ENCODE measurements around the gene RAD51D.

RAD51D gene

DNA sequence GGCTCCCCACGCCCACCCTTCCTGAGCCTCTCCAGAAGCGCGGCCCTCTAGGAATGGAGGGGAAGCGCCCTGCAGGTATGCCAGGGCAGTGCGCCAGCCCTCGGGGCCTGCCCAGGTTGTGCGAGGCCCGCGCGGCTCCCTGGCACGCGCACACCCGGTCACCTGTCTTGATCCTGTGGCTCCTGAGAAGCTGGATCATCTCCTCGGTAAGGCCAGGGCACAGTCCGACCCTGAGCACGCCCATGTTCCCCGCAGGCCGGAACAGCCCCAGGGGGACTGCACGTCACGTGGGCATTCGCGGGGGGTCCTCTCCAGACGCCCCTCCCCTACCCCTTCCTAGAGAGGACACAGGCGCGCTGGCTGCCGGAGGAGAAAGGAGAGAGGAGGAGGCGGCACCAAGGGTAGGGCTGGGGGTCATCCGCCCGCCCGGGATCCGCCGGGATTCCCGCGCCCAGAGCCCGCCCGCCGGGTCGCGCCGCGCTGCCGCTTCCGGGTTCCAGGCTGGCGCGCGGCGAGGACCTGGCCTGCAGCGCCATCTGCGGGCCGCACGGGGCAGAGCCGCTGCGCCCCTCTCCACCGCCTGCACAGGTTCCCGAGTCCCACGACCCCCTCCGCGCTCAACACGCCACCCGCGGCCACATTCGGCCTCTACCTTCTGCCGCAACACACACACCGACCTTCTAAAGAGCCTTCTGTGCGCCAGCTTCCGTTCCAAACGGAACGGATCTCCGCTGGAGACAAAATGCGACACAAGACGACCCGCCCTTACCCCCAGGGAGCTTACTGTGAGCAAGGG is at the start of gene RAD51D:
TSS of gene RAD51D (minus strand) at position 491 of the 796 bp plus-strand sequence. CDS start at position 244, 247 bp downstream.
- peak within 1 kb of the TSS; percentile 89 for H3K27ac ChIP-seq (ENCODE audit: low read length)
- peak within 1 kb of the TSS; percentile 95 for H2AFZ ChIP-seq (ENCODE audit: low read depth, low read length)

GRCh38 chr17:35167666-35168065 is 48.0 kb upstream of the RAD51D start:
- Histone ChIP-seq H3K27ac (ENCODE audit: low read length) (no peak overlapping the region), H4K20me1 (ENCODE audit: insufficient read depth, low read length) (no peaks in the 10 kb centered on the region), H3K9ac (ENCODE audit: low read depth, low read length) (no peak overlapping the region), H3K4me1 (ENCODE audit: insufficient read depth, low read length) (peaks cover 5% of the 10 kb centered on the region; the same call in 1 of the 2 replicates), H2AFZ (ENCODE audit: low read depth, low read length) (no peak overlapping the region), H3K4me2 (ENCODE audit: insufficient read depth, low read length) (no peak overlapping the region), H3K4me3 (ENCODE audit: low read depth in 1 of 2, low read length in 2 of 2) (no peak overlapping the region), H3K36me3 (ENCODE audit: insufficient read depth, low read length) (no peaks in the 10 kb centered on the region), H3K27me3 (ENCODE audit: insufficient read depth, low read length, poor library complexity) (no peaks in the 10 kb centered on the region), H3K9me3 (ENCODE audit: insufficient read depth, low read length, severe bottlenecking) (no peaks in the 10 kb centered on the region), H3K79me2 (ENCODE audit: insufficient read depth, low read length) (no peaks in the 10 kb centered on the region)
- no peak for ATAC-seq (ENCODE audit: insufficient read depth, low read depth)
- TF ChIP-seq CTCF (IDR thresholded peaks at IDR 0.05; ENCODE audit: borderline replicate concordance, extremely low read depth, low read length, poor library complexity, severe bottlenecking) = no peak
- TF ChIP-seq EZH2 (IDR thresholded peaks at IDR 0.05; ENCODE audit: borderline replicate concordance, low read depth, low read length, severe bottlenecking) = no peak
- no peak for DNase-seq

More for the DNA sequence above, at the start of gene RAD51D:
- Histone ChIP-seq H3K36me3 (ENCODE audit: insufficient read depth, low read length) (peaks cover 22% of the 10 kb centered on the region), H3K9me3 (ENCODE audit: insufficient read depth, low read length, severe bottlenecking) (no peaks in the 10 kb centered on the region), H3K4me1 (ENCODE audit: insufficient read depth, low read length) (peaks cover 43% of the 10 kb centered on the region), H3K4me3 (ENCODE audit: low read depth in 1 of 2, low read length in 2 of 2) (peak within 1 kb of the TSS; percentile 57 to 82), H4K20me1 (ENCODE audit: insufficient read depth, low read length) (no peaks in the 10 kb centered on the region), H3K79me2 (ENCODE audit: insufficient read depth, low read length) (peaks cover 49% of the 10 kb centered on the region), H3K27me3 (ENCODE audit: insufficient read depth, low read length, poor library complexity) (no peaks in the 10 kb centered on the region), H3K9ac (ENCODE audit: low read depth, low read length) (peak within 1 kb of the TSS; percentile 85), H3K4me2 (ENCODE audit: insufficient read depth, low read length) (peak within 1 kb of the TSS; percentile 77)
- no peak for TF ChIP-seq EZH2 (IDR thresholded peaks at IDR 0.05; ENCODE audit: borderline replicate concordance, low read depth, low read length, severe bottlenecking)
- TF ChIP-seq CTCF (IDR thresholded peaks at IDR 0.05; ENCODE audit: borderline replicate concordance, extremely low read depth, low read length, poor library complexity, severe bottlenecking) = peak; percentile 98
- ATAC-seq (ENCODE audit: insufficient read depth, low read depth) (peak; percentile 88), DNase-seq (peak; percentile 85)

DNA sequence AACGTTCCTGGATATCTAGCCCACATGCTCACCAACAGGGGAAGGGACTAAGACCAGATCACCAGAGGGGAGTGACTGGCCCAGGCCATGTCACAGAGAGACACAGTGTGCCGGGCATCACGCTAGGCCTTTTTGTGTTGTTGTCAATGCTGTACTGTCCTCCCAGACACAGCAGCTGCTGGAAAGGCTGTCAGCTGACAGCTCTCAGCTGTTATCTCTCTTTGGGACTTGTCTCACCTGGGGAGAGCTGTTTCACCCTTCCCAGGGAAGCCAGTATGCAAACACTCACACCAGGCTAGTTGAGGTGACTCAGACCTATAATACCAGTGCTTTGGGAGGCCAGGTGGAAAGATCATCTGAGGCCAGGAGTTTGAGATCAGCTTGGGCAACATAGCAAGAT is 47.4 kb upstream of the RAD51D start:
- Histone ChIP-seq H3K9ac (ENCODE audit: low read depth, low read length) (no peak overlapping the region), H2AFZ (ENCODE audit: low read depth, low read length) (no peak overlapping the region), H3K4me1 (ENCODE audit: insufficient read depth, low read length) (peaks cover 5% of the 10 kb centered on the region; the same call in 1 of the 2 replicates), H3K27ac (ENCODE audit: low read length) (no peak overlapping the region), H3K9me3 (ENCODE audit: insufficient read depth, low read length, severe bottlenecking) (no peaks in the 10 kb centered on the region), H3K79me2 (ENCODE audit: insufficient read depth, low read length) (no peaks in the 10 kb centered on the region), H3K27me3 (ENCODE audit: insufficient read depth, low read length, poor library complexity) (no peaks in the 10 kb centered on the region), H4K20me1 (ENCODE audit: insufficient read depth, low read length) (no peaks in the 10 kb centered on the region), H3K4me3 (ENCODE audit: low read depth in 1 of 2, low read length in 2 of 2) (no peak overlapping the region), H3K4me2 (ENCODE audit: insufficient read depth, low read length) (no peak overlapping the region), H3K36me3 (ENCODE audit: insufficient read depth, low read length) (no peaks in the 10 kb centered on the region)
- TF ChIP-seq CTCF (IDR thresholded peaks at IDR 0.05; ENCODE audit: borderline replicate concordance, extremely low read depth, low read length, poor library complexity, severe bottlenecking) (no peak), EZH2 (IDR thresholded peaks at IDR 0.05; ENCODE audit: borderline replicate concordance, low read depth, low read length, severe bottlenecking) (no peak)
- no peak for ATAC-seq (ENCODE audit: insufficient read depth, low read depth)
- no peak for DNase-seq

Data from DND-41 (cell line).